GM19035 (cell line): ENCODE measurements around the gene OGFOD3.

ENCODE experiments used
- ATAC-seq: cut with Tn5 transposase; IDR thresholded peaks from one replicate; pipeline ENCODE4 v1.9.1; 2021; ENCODE audit not compliant: unreplicated experiment

Gene OGFOD3

DNA sequence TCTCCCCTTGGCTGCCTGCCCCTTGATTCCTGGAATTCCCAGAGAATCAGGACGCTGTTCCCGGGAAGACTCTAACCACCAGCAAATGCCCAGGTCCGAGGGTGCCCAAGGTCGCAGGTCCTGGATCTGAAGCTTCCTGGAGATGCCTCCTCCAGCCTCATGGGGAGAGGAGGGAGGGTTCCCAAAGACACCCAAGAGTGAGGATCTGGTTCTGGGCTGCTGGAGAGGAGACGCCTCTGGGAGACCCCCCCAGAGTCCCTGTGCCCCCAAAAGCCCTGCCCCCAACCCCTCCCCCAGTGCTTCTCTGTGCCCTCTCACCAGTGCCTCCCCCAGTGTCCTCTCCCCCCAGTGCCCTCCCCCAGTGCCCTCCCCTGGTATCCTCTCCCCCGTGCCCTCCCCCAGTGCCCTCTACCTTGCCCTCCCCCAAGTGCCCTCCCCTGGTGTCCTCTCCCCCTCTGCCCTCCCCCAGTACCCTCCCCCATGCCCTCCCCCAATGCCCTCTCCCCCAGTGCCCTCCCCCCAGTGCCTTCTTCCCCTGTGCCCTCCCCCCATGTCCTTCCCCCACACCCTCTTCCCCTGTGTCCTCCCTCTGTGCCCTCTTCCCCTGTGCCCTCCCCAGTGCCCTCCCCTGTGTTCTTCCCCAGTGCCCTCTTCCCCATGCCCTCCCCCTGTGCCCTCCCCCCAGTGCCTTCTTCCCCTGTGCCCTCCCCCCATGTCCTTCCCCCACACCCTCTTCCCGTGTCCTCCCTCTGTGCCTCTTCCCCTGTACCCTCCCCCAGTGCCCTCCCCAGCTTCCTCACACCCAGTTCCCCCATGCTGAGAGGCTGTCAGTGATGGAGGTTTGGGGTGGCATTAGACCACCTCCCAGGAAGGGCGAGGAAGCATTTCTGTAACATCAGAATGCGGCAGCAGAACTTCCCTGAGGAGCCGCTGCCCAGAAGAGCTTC is 78.5 kb downstream of the OGFOD3 start:
- no peak for ATAC-seq
